GM12872 (cell line): ENCODE measurements around the gene CNIH1.

Experiments used
- CTCF ChIP-seq: IDR thresholded peaks from 3 replicates; pipeline ENCODE4 v1.5.1; 2011; ENCODE audit warnings: low read depth, mild to moderate bottlenecking, low read length, moderate library complexity; ENCODE audit not compliant: insufficient read depth

The CNIH1 gene

DNA sequence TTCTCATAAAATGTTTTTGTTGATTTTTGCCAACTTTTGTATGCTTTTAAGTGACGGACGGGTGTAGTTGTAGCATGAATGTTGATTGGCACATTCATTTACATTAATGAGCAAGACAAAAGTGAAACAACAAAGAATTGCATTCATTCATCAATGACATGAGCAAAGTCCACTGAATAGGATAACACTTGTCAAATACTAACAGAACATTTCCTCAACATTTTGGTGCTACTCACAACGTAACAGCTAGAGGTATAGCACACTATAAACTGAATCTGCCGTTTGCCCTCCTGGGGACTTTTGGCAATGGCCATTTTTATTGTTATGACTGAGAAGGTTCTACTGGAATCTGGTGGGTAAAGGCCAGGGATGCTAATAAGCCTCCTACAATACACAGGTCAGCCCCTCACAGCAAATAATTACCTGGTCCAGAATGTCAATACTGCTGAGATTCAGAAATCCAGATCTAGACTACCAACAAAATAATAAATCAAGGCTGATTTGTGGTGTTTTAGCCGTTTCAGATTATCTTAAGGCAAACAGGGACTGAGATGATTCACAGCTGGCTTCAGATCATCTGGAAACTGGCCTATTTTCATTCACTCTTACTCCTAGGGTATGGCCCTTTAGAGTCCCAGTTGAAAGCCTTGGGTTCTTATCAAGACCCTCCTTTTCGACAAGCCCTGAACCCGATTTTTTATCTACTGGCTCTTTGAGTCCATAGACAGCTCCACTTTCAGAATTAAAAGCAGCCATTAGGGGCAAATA lies 66.9 kb downstream of the CNIH1 start:
- no peak for TF ChIP-seq CTCF
